Measurements from ENCODE around the gene DVL1. TPM values are rescaled to one million over a fixed set of nuclear protein-coding genes. Genes with fewer than 3 reads are reported as not detected.

Gene DVL1
- polyA plus RNA-seq, 1 donor from 2014 or later, result 100 TPM

DNA sequence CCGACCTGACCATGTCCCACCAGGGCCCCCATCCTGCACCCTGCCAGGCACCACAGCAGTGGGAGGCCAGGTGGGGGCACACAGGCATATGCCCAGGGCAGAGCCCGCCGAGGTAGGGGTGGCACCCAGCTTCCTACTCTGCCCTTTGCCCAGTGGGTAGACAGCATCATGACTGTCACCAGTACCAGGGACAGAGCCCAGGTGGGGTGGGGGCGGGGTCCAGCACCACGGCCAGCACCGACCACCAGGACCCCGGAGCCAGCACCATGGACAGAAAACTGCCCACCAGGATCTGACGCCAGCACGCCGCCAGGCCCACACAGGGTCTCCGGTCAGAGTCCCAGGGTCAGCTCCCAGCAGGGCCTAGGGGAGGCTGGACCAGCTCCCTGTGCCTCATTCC is 14.4 kb downstream of the DVL1 start:
- no peak overlapping the region for H3K27ac ChIP-seq (ENCODE audit: low read length)
- H4K20me1 ChIP-seq (ENCODE audit: insufficient read depth), result no peaks in the 10 kb centered on the region
- no peaks in the 10 kb centered on the region for H3K36me3 ChIP-seq (ENCODE audit: insufficient read depth, low read length)

DNA sequence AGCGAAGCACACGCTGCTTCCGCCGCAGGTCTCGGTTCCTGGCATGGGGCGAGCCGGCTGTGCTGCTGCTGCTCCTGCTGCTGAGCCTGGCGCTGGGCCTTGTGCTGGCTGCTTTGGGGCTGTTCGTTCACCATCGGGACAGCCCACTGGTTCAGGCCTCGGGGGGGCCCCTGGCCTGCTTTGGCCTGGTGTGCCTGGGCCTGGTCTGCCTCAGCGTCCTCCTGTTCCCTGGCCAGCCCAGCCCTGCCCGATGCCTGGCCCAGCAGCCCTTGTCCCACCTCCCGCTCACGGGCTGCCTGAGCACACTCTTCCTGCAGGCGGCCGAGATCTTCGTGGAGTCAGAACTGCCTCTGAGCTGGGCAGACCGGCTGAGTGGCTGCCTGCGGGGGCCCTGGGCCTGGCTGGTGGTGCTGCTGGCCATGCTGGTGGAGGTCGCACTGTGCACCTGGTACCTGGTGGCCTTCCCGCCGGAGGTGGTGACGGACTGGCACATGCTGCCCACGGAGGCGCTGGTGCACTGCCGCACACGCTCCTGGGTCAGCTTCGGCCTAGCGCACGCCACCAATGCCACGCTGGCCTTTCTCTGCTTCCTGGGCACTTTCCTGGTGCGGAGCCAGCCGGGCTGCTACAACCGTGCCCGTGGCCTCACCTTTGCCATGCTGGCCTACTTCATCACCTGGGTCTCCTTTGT is 15.5 kb downstream of the DVL1 start:
- Histone ChIP-seq H4K20me1 (ENCODE audit: insufficient read depth) (no peaks in the 10 kb centered on the region), H3F3A (ENCODE audit: insufficient read depth, low read length, poor library complexity, severe bottlenecking) (no peaks in the 10 kb centered on the region), H3K9me2 (ENCODE audit: insufficient read depth, low read length) (no peaks in the 10 kb centered on the region), H3K9ac (ENCODE audit: low read length) (no peak overlapping the region), H2AFZ (ENCODE audit: low read depth, low read length) (no peak overlapping the region), H3K36me3 (ENCODE audit: insufficient read depth, low read length) (no peaks in the 10 kb centered on the region), H3K27me3 (ENCODE audit: insufficient read depth, low read depth, low read length) (no peaks in the 10 kb centered on the region), H3K4me3 (ENCODE audit: low read length) (no peak overlapping the region), H3K9me3 (ENCODE audit: low read length) (no peaks in the 10 kb centered on the region), H3K27ac (ENCODE audit: low read length) (no peak overlapping the region), H3K79me2 (replicated peaks; ENCODE audit: insufficient read depth, low read length) (no peaks in the 10 kb centered on the region), H3K4me2 (ENCODE audit: low read length) (no peak overlapping the region)
- TF ChIP-seq, protein P1, sequence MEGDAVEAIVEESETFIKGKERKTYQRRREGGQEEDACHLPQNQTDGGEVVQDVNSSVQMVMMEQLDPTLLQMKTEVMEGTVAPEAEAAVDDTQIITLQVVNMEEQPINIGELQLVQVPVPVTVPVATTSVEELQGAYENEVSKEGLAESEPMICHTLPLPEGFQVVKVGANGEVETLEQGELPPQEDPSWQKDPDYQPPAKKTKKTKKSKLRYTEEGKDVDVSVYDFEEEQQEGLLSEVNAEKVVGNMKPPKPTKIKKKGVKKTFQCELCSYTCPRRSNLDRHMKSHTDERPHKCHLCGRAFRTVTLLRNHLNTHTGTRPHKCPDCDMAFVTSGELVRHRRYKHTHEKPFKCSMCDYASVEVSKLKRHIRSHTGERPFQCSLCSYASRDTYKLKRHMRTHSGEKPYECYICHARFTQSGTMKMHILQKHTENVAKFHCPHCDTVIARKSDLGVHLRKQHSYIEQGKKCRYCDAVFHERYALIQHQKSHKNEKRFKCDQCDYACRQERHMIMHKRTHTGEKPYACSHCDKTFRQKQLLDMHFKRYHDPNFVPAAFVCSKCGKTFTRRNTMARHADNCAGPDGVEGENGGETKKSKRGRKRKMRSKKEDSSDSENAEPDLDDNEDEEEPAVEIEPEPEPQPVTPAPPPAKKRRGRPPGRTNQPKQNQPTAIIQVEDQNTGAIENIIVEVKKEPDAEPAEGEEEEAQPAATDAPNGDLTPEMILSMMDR (IDR thresholded peaks at IDR 0.05; ENCODE audit: poor library complexity, severe bottlenecking), result no peak
- TF ChIP-seq EP300 (conservative IDR thresholded peaks at IDR 0.05; ENCODE audit: poor library complexity, severe bottlenecking), result no peak
- no peak for TF ChIP-seq MXI1 (conservative IDR thresholded peaks at IDR 0.05; ENCODE audit: poor library complexity, severe bottlenecking)
- TF ChIP-seq SMC3 (conservative IDR thresholded peaks at IDR 0.05; ENCODE audit: poor library complexity), result no peak
- TF ChIP-seq TAF1 (IDR thresholded peaks at IDR 0.05; ENCODE audit: low read depth), result no peak
- TF ChIP-seq POLR2AphosphoS5 (IDR thresholded peaks at IDR 0.05), result no peak
- TF ChIP-seq RAD21 (conservative IDR thresholded peaks at IDR 0.05), result no peak
- TF ChIP-seq, protein P2, sequence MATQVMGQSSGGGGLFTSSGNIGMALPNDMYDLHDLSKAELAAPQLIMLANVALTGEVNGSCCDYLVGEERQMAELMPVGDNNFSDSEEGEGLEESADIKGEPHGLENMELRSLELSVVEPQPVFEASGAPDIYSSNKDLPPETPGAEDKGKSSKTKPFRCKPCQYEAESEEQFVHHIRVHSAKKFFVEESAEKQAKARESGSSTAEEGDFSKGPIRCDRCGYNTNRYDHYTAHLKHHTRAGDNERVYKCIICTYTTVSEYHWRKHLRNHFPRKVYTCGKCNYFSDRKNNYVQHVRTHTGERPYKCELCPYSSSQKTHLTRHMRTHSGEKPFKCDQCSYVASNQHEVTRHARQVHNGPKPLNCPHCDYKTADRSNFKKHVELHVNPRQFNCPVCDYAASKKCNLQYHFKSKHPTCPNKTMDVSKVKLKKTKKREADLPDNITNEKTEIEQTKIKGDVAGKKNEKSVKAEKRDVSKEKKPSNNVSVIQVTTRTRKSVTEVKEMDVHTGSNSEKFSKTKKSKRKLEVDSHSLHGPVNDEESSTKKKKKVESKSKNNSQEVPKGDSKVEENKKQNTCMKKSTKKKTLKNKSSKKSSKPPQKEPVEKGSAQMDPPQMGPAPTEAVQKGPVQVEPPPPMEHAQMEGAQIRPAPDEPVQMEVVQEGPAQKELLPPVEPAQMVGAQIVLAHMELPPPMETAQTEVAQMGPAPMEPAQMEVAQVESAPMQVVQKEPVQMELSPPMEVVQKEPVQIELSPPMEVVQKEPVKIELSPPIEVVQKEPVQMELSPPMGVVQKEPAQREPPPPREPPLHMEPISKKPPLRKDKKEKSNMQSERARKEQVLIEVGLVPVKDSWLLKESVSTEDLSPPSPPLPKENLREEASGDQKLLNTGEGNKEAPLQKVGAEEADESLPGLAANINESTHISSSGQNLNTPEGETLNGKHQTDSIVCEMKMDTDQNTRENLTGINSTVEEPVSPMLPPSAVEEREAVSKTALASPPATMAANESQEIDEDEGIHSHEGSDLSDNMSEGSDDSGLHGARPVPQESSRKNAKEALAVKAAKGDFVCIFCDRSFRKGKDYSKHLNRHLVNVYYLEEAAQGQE (IDR thresholded peaks at IDR 0.05; ENCODE audit: borderline replicate concordance), result no peak
- TF ChIP-seq EZH2 (IDR thresholded peaks at IDR 0.05; ENCODE audit: borderline replicate concordance, insufficient read depth, low read length, poor library complexity, severe bottlenecking), result no peak

More for the DNA sequence above, 14.4 kb downstream of the DVL1 start:
- Histone ChIP-seq H3K9me3 (ENCODE audit: low read length) (no peaks in the 10 kb centered on the region), H2AFZ (ENCODE audit: low read depth, low read length) (no peak overlapping the region), H3K79me2 (replicated peaks; ENCODE audit: insufficient read depth, low read length) (no peaks in the 10 kb centered on the region), H3K4me2 (ENCODE audit: low read length) (no peak overlapping the region), H3K4me3 (ENCODE audit: low read length) (no peak overlapping the region), H3K9ac (ENCODE audit: low read length) (no peak overlapping the region), H3K27me3 (ENCODE audit: insufficient read depth, low read depth, low read length) (no peaks in the 10 kb centered on the region), H3K9me2 (ENCODE audit: insufficient read depth, low read length) (no peaks in the 10 kb centered on the region), H3F3A (ENCODE audit: insufficient read depth, low read length, poor library complexity, severe bottlenecking) (no peaks in the 10 kb centered on the region)
- TF ChIP-seq, protein P2 (IDR thresholded peaks at IDR 0.05; ENCODE audit: borderline replicate concordance), result no peak
- no peak for TF ChIP-seq POLR2AphosphoS5 (IDR thresholded peaks at IDR 0.05)
- no peak for TF ChIP-seq SMC3 (conservative IDR thresholded peaks at IDR 0.05; ENCODE audit: poor library complexity)
- no peak for TF ChIP-seq RAD21 (conservative IDR thresholded peaks at IDR 0.05)
- TF ChIP-seq EZH2 (IDR thresholded peaks at IDR 0.05; ENCODE audit: borderline replicate concordance, insufficient read depth, low read length, poor library complexity, severe bottlenecking), result no peak
- no peak for TF ChIP-seq EP300 (conservative IDR thresholded peaks at IDR 0.05; ENCODE audit: poor library complexity, severe bottlenecking)
- no peak for TF ChIP-seq TAF1 (IDR thresholded peaks at IDR 0.05; ENCODE audit: low read depth)
- TF ChIP-seq, protein P1 (IDR thresholded peaks at IDR 0.05; ENCODE audit: poor library complexity, severe bottlenecking), result no peak
- no peak for TF ChIP-seq MXI1 (conservative IDR thresholded peaks at IDR 0.05; ENCODE audit: poor library complexity, severe bottlenecking)
